HL-60 (cell line): ENCODE results near the gene IQSEC1.

ENCODE experiments used
- DNase-seq, 2 experiments: peaks; one replicate each; pipeline ENCODE4 v3.0.0-alpha.2; 2010 to 2020; ENCODE audit warnings: low read depth in 1 of 2, low spot score in 1 of 2
- H3K27ac ChIP-seq: fragments of 250-450 bp; sonication (Bioruptor Pico); replicated peaks from 2 replicates; pipeline ENCODE4 v1.5.1; 2020; ENCODE audit warnings: mild to moderate bottlenecking, moderate library complexity
- H3K27me3 ChIP-seq: fragments of 250-450 bp; sonication (Bioruptor Pico); 2 replicates; pipeline ENCODE4 v1.5.1; 2021; ENCODE audit warnings: mild to moderate bottlenecking, moderate library complexity; ENCODE audit not compliant: insufficient read depth, poor library complexity, severe bottlenecking
- H3K4me3 ChIP-seq: replicated peaks from 2 replicates; pipeline ENCODE4 v1.5.1; 2011; ENCODE audit warnings: mild to moderate bottlenecking, control low read depth, low read length; ENCODE audit not compliant: insufficient read depth
- GABPA ChIP-seq: IDR thresholded peaks from 2 replicates; pipeline ENCODE4 v1.6.1; 2012; ENCODE audit warnings: low read depth
- POLR2AphosphoS5 ChIP-seq: IDR thresholded peaks from 2 replicates; pipeline ENCODE4 v1.6.1; 2012; ENCODE audit warnings: low read depth
- SPI1 ChIP-seq: IDR thresholded peaks from 2 replicates; pipeline ENCODE4 v1.6.1; 2012; ENCODE audit warnings: low read depth, mild to moderate bottlenecking, borderline replicate concordance
- TF ChIP-seq, protein P1 (sequence below): IDR thresholded peaks from 2 replicates; pipeline ENCODE4 v1.6.1; 2012; ENCODE audit warnings: low read depth; ENCODE audit not compliant: insufficient replicate concordance
- TF ChIP-seq, protein P2 (sequence below): IDR thresholded peaks from one replicate; pipeline ENCODE4 v1.5.1; 2011; ENCODE audit warnings: low read length, control low read depth, inconsistent platforms; ENCODE audit not compliant: insufficient read depth

IQSEC1 gene

DNA sequence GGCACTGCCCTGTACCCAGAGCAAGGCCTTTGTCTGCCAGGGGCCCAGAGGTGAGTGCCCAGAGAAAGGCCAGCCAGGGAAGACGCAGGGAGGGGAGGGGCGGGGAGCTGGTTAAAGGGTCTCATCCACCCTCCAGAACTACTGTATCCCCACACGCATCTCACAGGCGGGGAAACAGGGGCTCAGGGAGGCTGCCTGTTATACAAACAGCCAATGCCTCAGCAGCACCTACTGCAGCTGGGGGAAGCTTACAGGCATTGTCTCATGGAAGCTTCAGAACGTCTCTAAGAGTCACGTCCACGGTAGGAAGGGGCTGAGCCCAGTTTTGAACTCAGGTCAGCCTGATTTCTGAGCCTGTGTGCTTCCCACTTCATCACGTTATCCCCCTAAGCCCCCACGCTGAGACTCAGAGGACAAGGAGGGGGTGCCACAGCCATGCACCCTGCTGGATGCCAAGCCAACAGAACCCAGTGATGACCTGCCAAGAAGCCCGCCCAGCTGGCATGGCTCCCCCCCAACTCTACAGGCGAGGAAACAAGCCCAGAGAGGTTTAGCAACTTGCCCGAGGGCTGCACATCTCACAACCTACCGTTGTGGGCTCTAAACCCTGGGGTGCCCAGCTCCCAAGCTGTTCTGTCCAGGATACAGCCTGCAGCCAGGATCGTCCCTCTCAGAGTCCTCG, 54.5 kb downstream of the IQSEC1 start:
- Histone ChIP-seq H3K27ac (no peak overlapping the region), H3K4me3 (no peak overlapping the region)

DNA sequence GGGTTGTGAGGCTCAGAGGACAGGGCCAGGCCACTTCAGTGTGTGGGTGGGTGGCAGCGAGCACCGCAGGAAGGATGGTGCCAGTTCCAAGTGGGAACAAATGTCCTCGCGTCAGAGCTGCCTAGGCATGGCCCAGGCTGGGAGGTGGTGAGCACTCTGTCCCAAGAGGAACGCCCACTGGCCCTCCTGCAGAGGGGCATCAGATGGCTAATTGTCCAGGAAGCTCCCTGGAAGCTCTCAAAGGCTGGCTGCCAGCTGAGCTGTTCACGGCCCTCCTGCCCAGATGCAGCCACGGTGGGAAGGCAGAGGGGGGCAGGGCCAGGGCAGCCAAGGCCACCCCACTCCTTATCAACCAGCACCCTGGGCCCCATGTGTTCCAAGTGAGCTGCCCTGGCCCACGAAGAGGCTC, 55.2 kb downstream of the IQSEC1 start:
- no peak overlapping the region for H3K27ac ChIP-seq
- no peak for DNase-seq
- no peak overlapping the region for H3K4me3 ChIP-seq
- H3K27me3 ChIP-seq, result no peaks in the 10 kb centered on the region
- TF ChIP-seq GABPA (no peak), POLR2AphosphoS5 (no peak), SPI1 (no peak)
- TF ChIP-seq, protein P1, sequence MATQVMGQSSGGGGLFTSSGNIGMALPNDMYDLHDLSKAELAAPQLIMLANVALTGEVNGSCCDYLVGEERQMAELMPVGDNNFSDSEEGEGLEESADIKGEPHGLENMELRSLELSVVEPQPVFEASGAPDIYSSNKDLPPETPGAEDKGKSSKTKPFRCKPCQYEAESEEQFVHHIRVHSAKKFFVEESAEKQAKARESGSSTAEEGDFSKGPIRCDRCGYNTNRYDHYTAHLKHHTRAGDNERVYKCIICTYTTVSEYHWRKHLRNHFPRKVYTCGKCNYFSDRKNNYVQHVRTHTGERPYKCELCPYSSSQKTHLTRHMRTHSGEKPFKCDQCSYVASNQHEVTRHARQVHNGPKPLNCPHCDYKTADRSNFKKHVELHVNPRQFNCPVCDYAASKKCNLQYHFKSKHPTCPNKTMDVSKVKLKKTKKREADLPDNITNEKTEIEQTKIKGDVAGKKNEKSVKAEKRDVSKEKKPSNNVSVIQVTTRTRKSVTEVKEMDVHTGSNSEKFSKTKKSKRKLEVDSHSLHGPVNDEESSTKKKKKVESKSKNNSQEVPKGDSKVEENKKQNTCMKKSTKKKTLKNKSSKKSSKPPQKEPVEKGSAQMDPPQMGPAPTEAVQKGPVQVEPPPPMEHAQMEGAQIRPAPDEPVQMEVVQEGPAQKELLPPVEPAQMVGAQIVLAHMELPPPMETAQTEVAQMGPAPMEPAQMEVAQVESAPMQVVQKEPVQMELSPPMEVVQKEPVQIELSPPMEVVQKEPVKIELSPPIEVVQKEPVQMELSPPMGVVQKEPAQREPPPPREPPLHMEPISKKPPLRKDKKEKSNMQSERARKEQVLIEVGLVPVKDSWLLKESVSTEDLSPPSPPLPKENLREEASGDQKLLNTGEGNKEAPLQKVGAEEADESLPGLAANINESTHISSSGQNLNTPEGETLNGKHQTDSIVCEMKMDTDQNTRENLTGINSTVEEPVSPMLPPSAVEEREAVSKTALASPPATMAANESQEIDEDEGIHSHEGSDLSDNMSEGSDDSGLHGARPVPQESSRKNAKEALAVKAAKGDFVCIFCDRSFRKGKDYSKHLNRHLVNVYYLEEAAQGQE, result no peak
- TF ChIP-seq, protein P2, sequence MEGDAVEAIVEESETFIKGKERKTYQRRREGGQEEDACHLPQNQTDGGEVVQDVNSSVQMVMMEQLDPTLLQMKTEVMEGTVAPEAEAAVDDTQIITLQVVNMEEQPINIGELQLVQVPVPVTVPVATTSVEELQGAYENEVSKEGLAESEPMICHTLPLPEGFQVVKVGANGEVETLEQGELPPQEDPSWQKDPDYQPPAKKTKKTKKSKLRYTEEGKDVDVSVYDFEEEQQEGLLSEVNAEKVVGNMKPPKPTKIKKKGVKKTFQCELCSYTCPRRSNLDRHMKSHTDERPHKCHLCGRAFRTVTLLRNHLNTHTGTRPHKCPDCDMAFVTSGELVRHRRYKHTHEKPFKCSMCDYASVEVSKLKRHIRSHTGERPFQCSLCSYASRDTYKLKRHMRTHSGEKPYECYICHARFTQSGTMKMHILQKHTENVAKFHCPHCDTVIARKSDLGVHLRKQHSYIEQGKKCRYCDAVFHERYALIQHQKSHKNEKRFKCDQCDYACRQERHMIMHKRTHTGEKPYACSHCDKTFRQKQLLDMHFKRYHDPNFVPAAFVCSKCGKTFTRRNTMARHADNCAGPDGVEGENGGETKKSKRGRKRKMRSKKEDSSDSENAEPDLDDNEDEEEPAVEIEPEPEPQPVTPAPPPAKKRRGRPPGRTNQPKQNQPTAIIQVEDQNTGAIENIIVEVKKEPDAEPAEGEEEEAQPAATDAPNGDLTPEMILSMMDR, result no peak

More for the DNA sequence above, 54.5 kb downstream of the IQSEC1 start:
- no peaks in the 10 kb centered on the region for H3K27me3 ChIP-seq
- DNase-seq, result no peak
- TF ChIP-seq GABPA (no peak), SPI1 (no peak), POLR2AphosphoS5 (no peak)
- TF ChIP-seq, protein P2, result no peak
- TF ChIP-seq, protein P1, result no peak

DNA sequence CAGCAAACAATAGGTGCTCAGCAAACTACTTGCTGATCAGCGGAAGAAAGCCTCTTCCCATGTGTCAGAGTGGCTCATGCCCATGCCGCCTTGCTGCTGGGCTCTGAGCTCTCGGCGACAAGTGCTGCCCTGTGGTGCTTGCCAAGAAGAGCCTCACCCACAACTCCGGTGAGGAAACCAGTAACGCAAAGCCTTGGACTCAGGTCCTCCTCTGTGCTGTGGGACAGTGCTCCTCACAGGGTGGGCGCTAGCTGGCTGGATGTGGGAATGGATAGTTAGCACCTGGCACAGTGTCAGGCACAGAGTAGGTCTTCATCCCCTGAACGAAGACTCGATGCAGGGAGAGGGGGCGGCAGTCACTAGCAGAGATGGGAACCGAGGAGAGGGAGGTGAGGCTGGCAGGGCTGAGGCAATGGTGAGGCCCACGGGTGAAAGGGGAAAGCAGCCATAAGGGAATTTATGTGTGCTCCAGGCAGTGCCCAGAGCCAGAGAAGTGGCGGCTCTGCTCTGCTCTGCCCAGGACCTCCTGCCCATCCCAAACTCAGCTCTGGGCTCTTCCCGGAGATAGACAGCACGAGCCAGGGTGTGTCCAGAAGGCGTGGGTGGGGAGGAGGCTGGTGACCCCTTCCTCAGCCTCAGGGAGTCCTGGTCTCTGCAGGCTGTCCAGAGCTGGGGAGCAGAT, 55.7 kb downstream of the IQSEC1 start:
- DNase-seq, result no peak
- Histone ChIP-seq H3K4me3 (no peak overlapping the region), H3K27ac (no peak overlapping the region), H3K27me3 (no peaks in the 10 kb centered on the region)
- TF ChIP-seq POLR2AphosphoS5 (no peak), SPI1 (no peak), GABPA (no peak)
- TF ChIP-seq, protein P1, result no peak
- TF ChIP-seq, protein P2, result no peak
